GM12873 (cell line): Measurements from ENCODE around the gene HMGCLL1.

Experiments
- CTCF ChIP-seq: IDR thresholded peaks from 2 replicates; pipeline ENCODE4 v1.5.1; 2012; ENCODE audit warnings: low read depth, mild to moderate bottlenecking, moderate library complexity, low read length, control low read depth; ENCODE audit not compliant: insufficient read depth; ENCODE audit errors: missing control alignments

Gene HMGCLL1

GRCh38 chr6:55578537-55579363 lies at the start of gene HMGCLL1:
HMGCLL1 (minus strand) TSS chr6:55579192; CDS start chr6:55579055, 137 bp downstream.
- TF ChIP-seq CTCF: no peak

GRCh38 chr6:55621993-55622392 lies 43.0 kb upstream of the HMGCLL1 start:
- TF ChIP-seq CTCF: no peak

GRCh38 chr6:55621244-55621643 lies 42.3 kb upstream of the HMGCLL1 start:
- TF ChIP-seq CTCF: no peak

- peak; percentile 57 for TF ChIP-seq CTCF
These were observed 38.3 kb upstream of the HMGCLL1 start for GRCh38 chr6:55617272-55617671.

GRCh38 chr6:55604021-55604420 lies 25.0 kb upstream of the HMGCLL1 start:
- TF ChIP-seq CTCF: no peak

GRCh38 chr6:55601120-55601519 lies 22.1 kb upstream of the HMGCLL1 start:
- TF ChIP-seq CTCF: no peak

- no peak for TF ChIP-seq CTCF
These were observed 15.4 kb upstream of the HMGCLL1 start for GRCh38 chr6:55594442-55594841.
